CD4-positive, alpha-beta T cell treated with Interleukin-10 for 1 hour (primary cell): ENCODE data around the gene KRTAP12-3.
"Not testable (repeated sequence)": the region's sequence is repeated elsewhere in the genome, so short reads cannot be mapped to it uniquely, and the experiment has no call there.

Experiments
- DNase-seq: peaks from one replicate; pipeline ENCODE4 v3.0.0-alpha.2; 2020

Gene KRTAP12-3

GRCh38 chr21:44627831-44628233 is 29.9 kb upstream of the KRTAP12-3 start:
- not testable (repeated sequence) for DNase-seq

- DNase-seq, result no peak
These were observed 28.9 kb upstream of the KRTAP12-3 start for GRCh38 chr21:44628707-44629391.

- peak; percentile 31 for DNase-seq
These were observed 27.3 kb upstream of the KRTAP12-3 start for GRCh38 chr21:44630440-44630839.

GRCh38 chr21:44632067-44632466 is 25.7 kb upstream of the KRTAP12-3 start:
- DNase-seq, result no peak

GRCh38 chr21:44636209-44637017 is 21.3 kb upstream of the KRTAP12-3 start:
- DNase-seq, result no peak

- DNase-seq, result no peak
These were observed 20.5 kb upstream of the KRTAP12-3 start, which contains the start of gene KRTAP10-10 for GRCh38 chr21:44637018-44637850. TSS of gene KRTAP10-10 (plus strand) at chr21:44637356. CDS start at chr21:44637418, 62 bp downstream.

GRCh38 chr21:44637851-44638348 is 19.8 kb upstream of the KRTAP12-3 start:
- DNase-seq, result not testable (repeated sequence)

GRCh38 chr21:44638506-44639330 is 19.0 kb upstream of the KRTAP12-3 start:
- DNase-seq, result not testable (repeated sequence)

GRCh38 chr21:44639331-44639655 is 18.4 kb upstream of the KRTAP12-3 start:
- no peak for DNase-seq

- no peak for DNase-seq
These were observed 17.0 kb upstream of the KRTAP12-3 start for GRCh38 chr21:44640761-44641160.

GRCh38 chr21:44643741-44644310 is 13.9 kb upstream of the KRTAP12-3 start:
- DNase-seq, result no peak

- DNase-seq, result no peak
These were observed 12.9 kb upstream of the KRTAP12-3 start for GRCh38 chr21:44644878-44645277.

- not testable (repeated sequence) for DNase-seq
These were observed 11.1 kb upstream of the KRTAP12-3 start, which contains the start of gene KRTAP10-11 for GRCh38 chr21:44646366-44647221. TSS of gene KRTAP10-11 (plus strand) at chr21:44646414. CDS start at chr21:44646459, 45 bp downstream.

- no peak for DNase-seq
These were observed 10.5 kb upstream of the KRTAP12-3 start for GRCh38 chr21:44647222-44647552.

GRCh38 chr21:44648557-44649311 is 9.0 kb upstream of the KRTAP12-3 start:
- DNase-seq, result no peak

- DNase-seq, result no peak
These were observed 8.1 kb upstream of the KRTAP12-3 start for GRCh38 chr21:44649521-44650100.

GRCh38 chr21:44650265-44650972 is 7.3 kb upstream of the KRTAP12-3 start:
- no peak for DNase-seq

- DNase-seq, result no peak
These were observed 6.6 kb upstream of the KRTAP12-3 start for GRCh38 chr21:44650973-44651675.
